PC-3 (cell line): ENCODE measurements around the gene PXDC1.

Experiments used
- EZH2 ChIP-seq: fragments of 300-600 bp; sonication (generic); IDR thresholded peaks from one replicate; pipeline ENCODE4 v1.6.1; 2017; ENCODE audit warnings: antibody characterized with exemption, mild to moderate bottlenecking, low read length; ENCODE audit not compliant: unreplicated experiment
- TF ChIP-seq, protein P1 (sequence below): fragments of 300-600 bp; sonication (generic); conservative IDR thresholded peaks from 2 replicates; pipeline ENCODE4 v1.5.1; 2017; ENCODE audit warnings: antibody characterized with exemption, low read depth, mild to moderate bottlenecking, low read length

DNA sequence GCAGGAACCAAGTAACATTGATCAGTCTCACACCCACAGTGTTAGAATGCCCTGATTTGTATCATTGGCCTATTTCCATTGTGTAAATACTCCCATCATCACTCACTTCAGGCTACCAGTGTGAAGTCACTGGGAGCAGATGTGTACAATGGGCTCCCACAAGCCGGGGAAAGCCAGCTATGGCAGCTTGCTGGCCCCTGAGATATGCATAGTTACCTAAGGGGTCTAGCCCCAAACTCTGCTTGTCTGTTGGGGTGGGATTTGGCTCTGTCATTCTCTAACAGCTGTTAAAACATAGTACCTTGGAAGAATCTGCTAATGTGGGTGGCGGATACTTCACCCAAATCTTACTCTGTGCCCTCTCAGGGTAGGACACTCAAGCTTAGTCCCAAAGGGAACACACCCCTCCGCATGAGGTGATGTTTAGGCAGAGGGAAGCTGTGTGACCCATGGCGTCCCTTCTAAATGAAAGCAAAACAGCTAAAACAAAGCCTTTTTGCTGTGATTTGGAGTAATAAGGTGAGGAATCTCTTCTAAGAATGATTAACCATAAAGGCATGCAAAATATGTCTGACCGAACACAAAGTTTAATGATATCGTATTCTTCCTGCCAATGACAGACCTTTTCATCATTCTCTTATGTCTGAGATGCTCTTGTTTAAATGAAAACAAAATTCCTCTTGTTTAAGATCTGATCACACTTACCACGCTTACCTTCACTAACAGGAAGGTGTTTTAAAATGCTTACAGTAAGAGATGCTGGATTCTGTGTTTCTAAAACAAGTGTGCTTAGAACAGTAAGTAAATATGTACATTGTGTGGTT is 45.9 kb upstream of the PXDC1 start:
- TF ChIP-seq, protein P1, sequence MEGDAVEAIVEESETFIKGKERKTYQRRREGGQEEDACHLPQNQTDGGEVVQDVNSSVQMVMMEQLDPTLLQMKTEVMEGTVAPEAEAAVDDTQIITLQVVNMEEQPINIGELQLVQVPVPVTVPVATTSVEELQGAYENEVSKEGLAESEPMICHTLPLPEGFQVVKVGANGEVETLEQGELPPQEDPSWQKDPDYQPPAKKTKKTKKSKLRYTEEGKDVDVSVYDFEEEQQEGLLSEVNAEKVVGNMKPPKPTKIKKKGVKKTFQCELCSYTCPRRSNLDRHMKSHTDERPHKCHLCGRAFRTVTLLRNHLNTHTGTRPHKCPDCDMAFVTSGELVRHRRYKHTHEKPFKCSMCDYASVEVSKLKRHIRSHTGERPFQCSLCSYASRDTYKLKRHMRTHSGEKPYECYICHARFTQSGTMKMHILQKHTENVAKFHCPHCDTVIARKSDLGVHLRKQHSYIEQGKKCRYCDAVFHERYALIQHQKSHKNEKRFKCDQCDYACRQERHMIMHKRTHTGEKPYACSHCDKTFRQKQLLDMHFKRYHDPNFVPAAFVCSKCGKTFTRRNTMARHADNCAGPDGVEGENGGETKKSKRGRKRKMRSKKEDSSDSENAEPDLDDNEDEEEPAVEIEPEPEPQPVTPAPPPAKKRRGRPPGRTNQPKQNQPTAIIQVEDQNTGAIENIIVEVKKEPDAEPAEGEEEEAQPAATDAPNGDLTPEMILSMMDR = no peak
- no peak for TF ChIP-seq EZH2
